ENCODE measurements around the gene UBTF.

UBTF gene

DNA sequence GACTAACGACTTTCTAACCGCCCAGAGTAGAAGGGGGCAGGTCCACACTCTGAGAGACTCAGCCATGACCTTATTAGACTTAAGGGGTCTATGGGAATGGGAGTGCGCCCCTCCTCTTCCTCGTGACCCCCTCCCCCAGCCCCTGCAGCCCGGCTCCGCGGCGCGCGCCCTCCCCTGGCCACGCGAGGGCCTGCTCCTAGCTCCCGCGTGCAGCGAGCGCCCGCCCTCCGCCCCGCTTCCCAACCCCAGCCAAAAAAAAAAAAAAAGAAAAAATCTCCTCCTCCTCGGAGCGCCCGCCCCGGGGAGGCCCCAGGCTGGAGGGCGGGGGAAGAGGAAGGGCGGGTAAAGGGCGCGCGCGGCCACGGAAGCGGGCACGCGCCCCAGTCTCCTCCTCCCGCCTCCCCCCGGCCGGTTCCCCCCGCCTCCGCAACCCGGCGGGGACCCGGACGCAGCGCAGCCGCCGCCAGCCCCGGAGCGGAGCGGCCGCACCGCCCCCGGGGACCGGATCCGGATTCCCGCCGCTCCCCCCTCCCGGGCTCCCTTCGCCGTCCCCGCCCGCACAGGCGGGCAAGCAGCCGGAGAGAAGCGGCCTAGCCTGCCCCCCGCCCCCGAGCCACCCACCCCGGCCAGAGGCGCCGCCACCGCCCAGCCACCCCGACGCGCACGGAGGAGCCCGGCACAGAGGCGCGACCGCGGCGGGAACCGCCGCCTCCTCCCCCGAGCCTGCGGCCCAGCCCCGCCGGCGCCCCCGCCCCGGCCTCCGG is 949 bp downstream of the UBTF start:
- H3K36me3 ChIP-seq (ENCODE audit: insufficient read depth, low read length) = peaks cover 43% of the 10 kb centered on the region
- DNase-seq (peak; percentile 89), ATAC-seq (ENCODE audit: insufficient read depth, low read depth) (peak; percentile 52)
- peak overlapping the region; percentile 38 to 75; a peak in 3 of 4 replicates for H3K4me3 ChIP-seq (ENCODE audit: low read depth in 1 of 2, low read length in 2 of 2)
- H4K20me1 ChIP-seq (ENCODE audit: insufficient read depth, low read length) = peaks cover 33% of the 10 kb centered on the region
- peak overlapping the region; percentile 98 for H3K9ac ChIP-seq (ENCODE audit: low read depth, low read length)
- peak overlapping the region; percentile 95 for H3K27ac ChIP-seq (ENCODE audit: low read length)
- H3K79me2 ChIP-seq (ENCODE audit: insufficient read depth, low read length) = peaks cover 68% of the 10 kb centered on the region
- H3K27me3 ChIP-seq (ENCODE audit: insufficient read depth, low read length, poor library complexity) = no peaks in the 10 kb centered on the region
- peak overlapping the region; percentile 69 for H2AFZ ChIP-seq (ENCODE audit: low read depth, low read length)
- H3K4me2 ChIP-seq (ENCODE audit: insufficient read depth, low read length) = peak overlapping the region; percentile 81
- H3K9me3 ChIP-seq (ENCODE audit: insufficient read depth, low read length, severe bottlenecking) = no peaks in the 10 kb centered on the region
- TF ChIP-seq, protein P1, sequence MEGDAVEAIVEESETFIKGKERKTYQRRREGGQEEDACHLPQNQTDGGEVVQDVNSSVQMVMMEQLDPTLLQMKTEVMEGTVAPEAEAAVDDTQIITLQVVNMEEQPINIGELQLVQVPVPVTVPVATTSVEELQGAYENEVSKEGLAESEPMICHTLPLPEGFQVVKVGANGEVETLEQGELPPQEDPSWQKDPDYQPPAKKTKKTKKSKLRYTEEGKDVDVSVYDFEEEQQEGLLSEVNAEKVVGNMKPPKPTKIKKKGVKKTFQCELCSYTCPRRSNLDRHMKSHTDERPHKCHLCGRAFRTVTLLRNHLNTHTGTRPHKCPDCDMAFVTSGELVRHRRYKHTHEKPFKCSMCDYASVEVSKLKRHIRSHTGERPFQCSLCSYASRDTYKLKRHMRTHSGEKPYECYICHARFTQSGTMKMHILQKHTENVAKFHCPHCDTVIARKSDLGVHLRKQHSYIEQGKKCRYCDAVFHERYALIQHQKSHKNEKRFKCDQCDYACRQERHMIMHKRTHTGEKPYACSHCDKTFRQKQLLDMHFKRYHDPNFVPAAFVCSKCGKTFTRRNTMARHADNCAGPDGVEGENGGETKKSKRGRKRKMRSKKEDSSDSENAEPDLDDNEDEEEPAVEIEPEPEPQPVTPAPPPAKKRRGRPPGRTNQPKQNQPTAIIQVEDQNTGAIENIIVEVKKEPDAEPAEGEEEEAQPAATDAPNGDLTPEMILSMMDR (IDR thresholded peaks at IDR 0.05; ENCODE audit: borderline replicate concordance, extremely low read depth, low read length, poor library complexity, severe bottlenecking) = peak; percentile 73
- TF ChIP-seq EZH2 (IDR thresholded peaks at IDR 0.05; ENCODE audit: borderline replicate concordance, low read depth, low read length, severe bottlenecking) = no peak
- H3K4me1 ChIP-seq (ENCODE audit: insufficient read depth, low read length) = peaks cover 31% of the 10 kb centered on the region

DNA sequence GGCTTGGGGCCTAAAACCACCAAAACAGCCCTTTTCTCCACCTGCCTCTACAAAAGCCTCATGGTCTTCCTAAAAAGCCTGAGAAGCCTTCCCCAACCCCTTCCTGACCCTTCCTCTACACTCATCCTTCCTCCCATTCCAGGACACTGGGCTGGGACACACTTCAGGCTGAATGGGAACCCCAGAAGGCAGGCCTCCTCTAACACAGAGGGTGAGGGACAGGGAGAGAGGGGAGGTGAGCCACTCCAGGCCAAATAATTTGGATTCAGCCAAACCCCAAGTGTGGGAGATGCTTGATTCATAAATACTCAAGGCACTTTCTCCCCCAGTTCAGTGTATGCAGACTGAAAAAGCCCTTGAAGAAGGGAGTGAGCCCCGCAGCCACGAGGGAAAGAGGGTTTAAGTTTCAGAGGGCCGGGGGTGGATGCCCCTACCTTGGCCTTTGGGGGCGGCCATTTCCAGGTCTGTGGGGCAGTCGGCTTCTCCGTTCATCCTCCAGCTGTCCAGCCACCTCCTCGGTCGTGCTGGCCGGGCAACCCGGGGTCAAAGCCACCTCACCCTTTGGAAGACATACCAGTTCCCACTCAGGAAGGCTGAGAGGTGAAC is 1.6 kb downstream of the UBTF start:
- Histone ChIP-seq H3K79me2 (ENCODE audit: insufficient read depth, low read length) (peaks cover 68% of the 10 kb centered on the region), H4K20me1 (ENCODE audit: insufficient read depth, low read length) (peaks cover 36% of the 10 kb centered on the region), H3K9ac (ENCODE audit: low read depth, low read length) (peak overlapping the region; percentile 75), H2AFZ (ENCODE audit: low read depth, low read length) (peak overlapping the region; percentile 69), H3K4me2 (ENCODE audit: insufficient read depth, low read length) (peak overlapping the region; percentile 81), H3K4me3 (ENCODE audit: low read depth in 1 of 2, low read length in 2 of 2) (peak overlapping the region; percentile 38 to 75; a peak in 3 of 4 replicates), H3K9me3 (ENCODE audit: insufficient read depth, low read length, severe bottlenecking) (no peaks in the 10 kb centered on the region), H3K36me3 (ENCODE audit: insufficient read depth, low read length) (peaks cover 50% of the 10 kb centered on the region), H3K27me3 (ENCODE audit: insufficient read depth, low read length, poor library complexity) (no peaks in the 10 kb centered on the region), H3K4me1 (ENCODE audit: insufficient read depth, low read length) (peaks cover 31% of the 10 kb centered on the region), H3K27ac (ENCODE audit: low read length) (peak overlapping the region; percentile 91)
- TF ChIP-seq EZH2 (IDR thresholded peaks at IDR 0.05; ENCODE audit: borderline replicate concordance, low read depth, low read length, severe bottlenecking) = no peak
- TF ChIP-seq, protein P1 (IDR thresholded peaks at IDR 0.05; ENCODE audit: borderline replicate concordance, extremely low read depth, low read length, poor library complexity, severe bottlenecking) = no peak
- ATAC-seq (ENCODE audit: insufficient read depth, low read depth) (no peak), DNase-seq (no peak)

DNA sequence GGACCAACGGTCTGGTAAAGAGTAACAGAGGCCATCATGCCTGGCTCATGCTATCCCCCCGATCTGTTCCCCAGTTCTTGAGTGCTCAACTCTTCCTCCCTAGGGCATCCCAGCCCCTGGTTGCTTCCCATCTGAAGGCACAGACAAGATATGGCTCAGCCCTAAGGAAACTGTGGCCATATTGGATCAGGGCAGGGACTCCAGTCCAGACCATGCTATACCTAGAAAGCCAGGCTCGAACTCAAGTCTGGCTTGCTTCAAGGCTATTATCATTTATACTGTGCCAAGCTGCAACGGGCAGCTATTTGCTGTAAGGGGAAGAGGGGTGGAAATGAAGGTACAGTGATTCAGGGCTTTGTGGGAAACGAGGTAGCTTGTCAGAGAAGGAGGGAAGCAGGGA is 2.8 kb downstream of the UBTF start:
- Histone ChIP-seq H3K9ac (ENCODE audit: low read depth, low read length) (peak overlapping the region; percentile 75), H3K27ac (ENCODE audit: low read length) (peak overlapping the region; percentile 91), H3K27me3 (ENCODE audit: insufficient read depth, low read length, poor library complexity) (no peaks in the 10 kb centered on the region), H3K79me2 (ENCODE audit: insufficient read depth, low read length) (peaks cover 59% of the 10 kb centered on the region), H3K9me3 (ENCODE audit: insufficient read depth, low read length, severe bottlenecking) (no peaks in the 10 kb centered on the region), H2AFZ (ENCODE audit: low read depth, low read length) (no peak overlapping the region), H3K36me3 (ENCODE audit: insufficient read depth, low read length) (peaks cover 59% of the 10 kb centered on the region), H3K4me2 (ENCODE audit: insufficient read depth, low read length) (peak overlapping the region; percentile 81), H4K20me1 (ENCODE audit: insufficient read depth, low read length) (peaks cover 34% of the 10 kb centered on the region), H3K4me1 (ENCODE audit: insufficient read depth, low read length) (peaks cover 31% of the 10 kb centered on the region), H3K4me3 (ENCODE audit: low read depth in 1 of 2, low read length in 2 of 2) (peak overlapping the region in 1 of 2 experiments; percentile 75; a peak in 2 of 4 replicates)
- no peak for TF ChIP-seq EZH2 (IDR thresholded peaks at IDR 0.05; ENCODE audit: borderline replicate concordance, low read depth, low read length, severe bottlenecking)
- TF ChIP-seq, protein P1 (IDR thresholded peaks at IDR 0.05; ENCODE audit: borderline replicate concordance, extremely low read depth, low read length, poor library complexity, severe bottlenecking) = no peak
- ATAC-seq (ENCODE audit: insufficient read depth, low read depth) (no peak), DNase-seq (no peak)

All from DND-41 (cell line).